ENCODE measurements around the gene RPH3AL.
"Not testable (repeated sequence)": the region's sequence is repeated elsewhere in the genome, so short reads cannot be mapped to it uniquely, and the experiment has no call there.

The RPH3AL gene

DNA sequence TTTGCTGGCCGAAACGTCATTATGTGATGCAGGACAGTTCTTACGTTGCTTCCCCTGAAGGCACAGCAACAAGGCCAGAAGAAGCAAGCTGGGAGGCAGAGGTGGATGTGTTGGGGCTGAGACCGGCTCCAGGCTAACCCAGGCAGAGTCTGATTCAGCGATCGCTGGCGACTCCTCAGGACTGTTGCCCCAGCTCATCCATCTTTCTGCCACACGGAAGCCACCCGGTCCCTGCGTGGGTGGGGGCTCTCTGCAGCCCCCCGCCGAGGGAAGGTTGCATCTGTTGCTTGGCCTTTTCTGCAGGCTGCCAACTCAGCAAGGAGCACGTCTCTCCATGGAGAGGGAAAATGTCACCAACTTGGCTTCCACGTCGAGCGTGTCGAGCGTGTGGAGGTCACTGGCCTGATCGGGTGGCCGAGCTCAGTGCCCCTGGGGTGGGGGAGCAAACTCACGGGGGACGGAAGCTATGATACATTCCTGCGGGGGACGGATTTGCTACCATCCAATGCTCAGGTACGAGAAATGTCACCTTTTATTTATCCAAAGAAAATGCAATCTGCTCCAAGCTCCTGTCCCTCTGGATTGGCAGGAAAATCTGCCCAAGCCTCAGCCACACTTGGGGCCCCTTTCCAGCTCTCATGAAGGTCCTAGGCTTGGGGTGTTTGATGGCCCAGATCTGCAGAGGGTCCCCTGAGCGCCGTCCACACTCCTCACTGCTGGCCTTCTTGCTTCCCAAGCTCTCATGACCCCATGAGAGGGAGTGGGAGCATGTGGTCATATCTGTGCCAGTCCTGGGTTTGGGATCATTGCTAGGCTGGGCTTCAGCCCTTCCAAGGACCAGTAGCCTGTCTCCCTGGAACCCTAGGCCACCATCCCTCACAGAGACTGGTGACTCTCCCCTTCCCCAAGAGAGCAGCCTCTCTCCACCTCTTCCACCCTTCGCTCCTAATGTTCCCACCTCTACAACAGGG lies 69.4 kb downstream of the RPH3AL start:
- no peak for DNase-seq (ENCODE audit: low read depth in 1 of 2, low spot score in 1 of 2)

GRCh38 chr17:282000-282911 lies 70.4 kb downstream of the RPH3AL start:
- no peak for DNase-seq (ENCODE audit: low read depth in 1 of 2, low spot score in 1 of 2)

DNA sequence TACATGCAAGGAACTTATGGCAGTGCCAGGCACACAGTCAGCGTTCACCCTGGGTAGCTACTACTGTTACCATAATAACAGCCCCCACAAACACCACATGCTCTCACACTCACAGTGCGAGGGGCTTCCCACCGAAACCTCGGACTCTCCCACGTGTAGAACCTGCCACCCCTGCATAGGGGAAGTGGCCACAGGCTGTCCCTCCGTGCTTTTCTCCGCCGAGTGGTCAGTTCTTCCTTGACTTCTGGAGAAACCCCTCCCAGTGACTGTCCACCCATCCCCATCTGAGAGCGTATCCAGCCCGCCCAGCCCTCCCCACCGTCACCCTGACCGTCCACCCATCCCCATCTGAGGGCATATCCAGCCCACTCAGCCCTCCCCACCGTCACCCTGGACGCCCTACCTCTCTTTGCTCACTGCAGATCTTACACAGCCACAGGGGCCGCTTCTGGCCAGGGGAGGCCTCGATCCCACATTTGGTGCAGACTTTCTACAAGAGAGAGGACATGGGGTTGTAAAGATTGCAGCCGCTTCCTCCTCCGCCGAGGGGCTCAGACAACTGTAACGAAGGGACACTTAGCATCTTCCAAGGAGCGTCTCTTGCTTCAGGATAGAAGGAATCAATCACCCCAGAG lies 71.1 kb downstream of the RPH3AL start:
- DNase-seq (ENCODE audit: low read depth in 1 of 2, low spot score in 1 of 2): no peak

GRCh38 chr17:280901-281300 lies 71.7 kb downstream of the RPH3AL start:
- DNase-seq (ENCODE audit: low read depth in 1 of 2, low spot score in 1 of 2): no peak

DNA sequence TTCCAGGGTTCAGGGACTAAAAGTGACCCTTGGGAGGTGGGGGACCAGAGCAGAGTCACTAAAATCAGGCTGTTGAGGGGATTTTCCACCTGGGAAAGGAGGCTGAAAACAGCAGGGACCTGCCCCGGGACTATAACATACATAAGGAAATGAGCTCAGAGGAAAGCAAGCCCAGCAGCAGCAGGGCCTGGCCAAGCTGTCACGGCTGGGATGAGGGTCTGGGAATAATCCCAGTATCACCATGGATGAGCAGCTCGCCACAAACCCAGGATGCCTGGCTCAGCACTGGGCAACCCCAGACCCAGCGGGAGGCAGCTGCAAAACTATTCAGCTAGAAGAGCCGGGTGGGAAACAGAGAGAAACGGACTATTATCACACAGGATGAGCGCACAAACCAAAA lies 72.4 kb downstream of the RPH3AL start:
- DNase-seq (ENCODE audit: low read depth in 1 of 2, low spot score in 1 of 2): no peak

DNA sequence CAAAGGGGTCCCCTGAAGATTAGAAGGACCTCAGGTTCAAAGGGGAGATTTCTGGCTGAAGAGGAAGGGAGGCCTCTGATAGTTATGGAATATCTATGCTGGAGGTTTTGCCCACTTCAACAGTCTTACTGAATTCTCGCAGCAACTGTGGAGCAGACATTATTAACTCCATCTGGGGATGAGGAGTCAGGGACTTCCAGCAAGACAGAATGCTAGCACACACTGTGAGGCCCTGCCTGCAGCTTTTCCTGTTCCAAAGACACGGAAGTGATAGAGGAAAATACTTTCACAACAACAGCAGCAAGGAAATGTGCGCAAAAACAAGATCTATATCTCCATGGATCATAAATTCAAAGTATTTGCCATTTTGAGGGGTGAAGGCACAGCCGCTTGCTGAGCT lies 72.8 kb downstream of the RPH3AL start:
- no peak for DNase-seq (ENCODE audit: low read depth in 1 of 2, low spot score in 1 of 2)

DNA sequence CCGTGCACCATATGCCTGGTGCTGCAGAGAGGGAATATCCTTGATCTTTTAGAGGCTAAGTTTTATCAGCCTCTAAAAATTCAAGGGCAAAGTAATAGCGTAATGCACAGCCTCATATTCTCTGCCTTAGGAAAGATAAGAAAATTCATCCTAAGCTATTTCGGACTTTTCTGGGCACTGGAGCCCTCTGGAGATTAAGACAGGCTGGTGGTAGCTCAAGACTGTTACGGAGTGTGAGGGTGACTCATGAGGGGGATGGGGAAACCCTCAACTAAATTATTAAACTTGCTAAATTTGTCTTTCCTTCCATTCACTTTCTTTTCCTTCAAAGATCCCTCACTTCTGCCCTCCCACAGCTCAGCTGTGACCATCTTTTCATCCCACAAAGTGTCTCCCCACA lies 73.3 kb downstream of the RPH3AL start:
- no peak for DNase-seq (ENCODE audit: low read depth in 1 of 2, low spot score in 1 of 2)

- no peak for DNase-seq (ENCODE audit: low read depth in 1 of 2, low spot score in 1 of 2)
Observed at GRCh38 chr17:278676-279059, 73.9 kb downstream of the RPH3AL start.

DNA sequence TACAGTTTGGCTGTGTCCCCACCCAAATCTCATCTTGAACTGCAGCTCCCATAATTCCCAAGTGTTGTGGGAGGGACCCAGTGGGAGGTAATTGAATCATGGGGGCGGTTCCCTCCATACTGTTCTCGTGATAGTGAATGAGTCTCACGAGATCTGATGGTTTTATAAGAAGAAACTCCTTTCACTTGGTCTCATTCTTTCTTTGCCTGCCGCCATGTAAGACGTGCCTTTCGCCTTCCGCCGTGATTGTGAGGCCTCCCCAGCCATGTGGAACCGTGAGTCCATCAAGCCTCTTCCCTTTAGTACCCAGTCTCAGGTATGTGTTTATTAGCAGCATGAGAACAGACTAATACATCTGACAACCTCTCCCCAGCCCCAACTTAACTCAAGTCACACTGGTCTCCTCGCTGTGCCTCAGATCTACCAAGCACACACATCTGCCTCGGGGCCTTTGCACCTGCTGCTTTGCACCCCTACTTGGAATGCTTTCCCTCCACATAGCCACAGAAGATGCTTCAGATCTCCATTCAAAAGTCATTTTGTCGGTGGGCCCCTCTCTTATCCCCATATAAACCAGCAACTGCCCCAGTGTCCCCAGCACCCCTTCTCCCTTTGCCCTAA lies 74.4 kb downstream of the RPH3AL start:
- no peak for DNase-seq (ENCODE audit: low read depth in 1 of 2, low spot score in 1 of 2)

GRCh38 chr17:274902-275301 lies 77.7 kb downstream of the RPH3AL start:
- no peak for DNase-seq (ENCODE audit: low read depth in 1 of 2, low spot score in 1 of 2)

- DNase-seq (ENCODE audit: low read depth in 1 of 2, low spot score in 1 of 2): no peak
Observed at GRCh38 chr17:273981-274832, 78.4 kb downstream of the RPH3AL start.

DNA sequence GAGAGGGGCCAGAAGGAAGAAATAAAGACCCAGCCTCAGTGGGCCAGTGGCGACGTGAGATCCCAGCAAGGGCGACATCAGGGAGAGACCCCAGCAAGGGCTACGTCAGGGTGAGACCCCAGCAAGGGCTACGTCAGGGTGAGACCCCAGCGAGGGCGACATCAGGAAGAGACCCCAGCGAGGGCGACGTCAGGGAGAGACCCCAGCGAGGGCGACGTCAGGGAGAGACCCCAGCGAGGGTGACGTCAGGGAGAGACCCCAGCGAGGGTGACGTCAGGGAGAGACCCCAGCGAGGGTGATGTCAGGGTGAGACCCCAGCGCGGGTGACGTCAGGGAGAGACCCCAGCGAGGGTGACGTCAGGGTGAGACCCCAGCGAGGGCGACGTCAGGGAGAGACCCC lies 79.8 kb downstream of the RPH3AL start:
- DNase-seq (ENCODE audit: low read depth in 1 of 2, low spot score in 1 of 2): not testable (repeated sequence)

DNA sequence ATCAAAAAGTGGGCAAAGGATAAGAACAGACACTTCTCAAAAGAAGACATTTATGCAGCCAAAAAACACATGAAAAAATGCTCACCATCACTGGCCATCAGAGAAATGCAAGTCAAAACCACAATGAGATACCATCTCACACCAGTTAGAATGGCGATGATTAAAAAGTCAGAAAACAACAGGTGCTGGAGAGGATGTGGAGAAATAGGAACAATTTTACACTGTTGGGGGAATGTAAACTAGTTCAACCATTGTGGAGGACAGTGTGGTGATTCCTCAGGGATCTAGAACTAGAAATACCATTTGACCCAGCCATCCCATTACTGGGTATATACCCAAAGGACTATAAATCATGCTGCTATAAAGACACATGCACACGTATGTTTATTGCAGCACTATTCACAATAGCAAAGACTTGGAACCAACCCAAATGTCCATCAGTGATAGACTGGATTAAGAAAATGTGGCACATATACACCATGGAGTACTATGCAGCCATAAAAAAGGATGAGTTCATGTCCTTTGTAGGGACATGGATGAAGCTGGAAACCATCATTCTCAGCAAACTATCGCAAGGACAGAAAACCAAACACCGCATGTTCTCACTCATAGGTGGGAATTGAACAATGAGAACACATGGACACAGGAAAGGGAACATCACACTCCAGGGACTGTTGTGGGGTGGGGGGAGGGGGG lies 80.5 kb downstream of the RPH3AL start:
- DNase-seq (ENCODE audit: low read depth in 1 of 2, low spot score in 1 of 2): not testable (repeated sequence)

DNA sequence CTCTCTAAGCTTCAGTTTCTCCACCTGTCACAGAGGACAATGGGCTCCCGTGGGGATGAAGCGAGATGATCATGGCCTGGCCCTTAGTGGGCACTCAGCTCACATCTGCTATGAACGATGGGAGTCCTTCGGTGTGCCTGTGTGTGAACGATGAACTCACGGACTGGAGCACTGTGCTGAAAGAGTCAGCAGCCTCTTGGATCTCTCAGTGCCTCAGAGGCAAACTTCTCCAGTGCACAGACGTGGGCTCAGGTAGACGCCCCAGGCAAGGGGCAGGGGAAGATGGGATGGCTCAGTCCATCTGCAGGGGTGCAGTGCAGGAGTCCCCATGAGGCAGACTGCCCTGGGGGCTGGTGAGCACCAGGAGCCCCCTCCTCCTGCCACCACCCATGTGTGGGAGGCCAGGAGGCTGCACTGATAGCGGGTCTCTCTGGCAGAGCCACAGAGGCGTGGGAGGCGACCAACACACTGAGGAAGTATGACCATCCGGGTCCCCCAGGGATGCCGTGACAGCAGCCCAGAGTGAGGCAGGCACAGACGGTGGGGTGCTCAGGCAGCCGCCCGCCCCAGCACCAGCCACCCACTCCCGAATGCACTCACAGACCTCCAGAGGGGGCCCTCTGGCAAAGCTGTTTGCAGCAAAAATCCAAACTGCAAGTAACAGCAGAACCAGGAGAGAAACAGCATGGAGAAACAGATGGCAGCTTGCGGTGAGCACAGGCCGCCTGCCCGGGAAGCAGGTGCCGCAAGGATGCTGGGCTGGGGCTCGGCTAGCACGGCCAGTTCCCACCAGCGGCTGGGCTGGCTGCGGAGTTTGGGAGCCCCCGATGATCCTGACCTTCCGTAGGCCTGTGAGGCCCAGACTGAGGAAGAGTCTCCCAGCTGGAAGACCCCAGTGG lies 82.7 kb downstream of the RPH3AL start:
- no peak for DNase-seq (ENCODE audit: low read depth in 1 of 2, low spot score in 1 of 2)

DNA sequence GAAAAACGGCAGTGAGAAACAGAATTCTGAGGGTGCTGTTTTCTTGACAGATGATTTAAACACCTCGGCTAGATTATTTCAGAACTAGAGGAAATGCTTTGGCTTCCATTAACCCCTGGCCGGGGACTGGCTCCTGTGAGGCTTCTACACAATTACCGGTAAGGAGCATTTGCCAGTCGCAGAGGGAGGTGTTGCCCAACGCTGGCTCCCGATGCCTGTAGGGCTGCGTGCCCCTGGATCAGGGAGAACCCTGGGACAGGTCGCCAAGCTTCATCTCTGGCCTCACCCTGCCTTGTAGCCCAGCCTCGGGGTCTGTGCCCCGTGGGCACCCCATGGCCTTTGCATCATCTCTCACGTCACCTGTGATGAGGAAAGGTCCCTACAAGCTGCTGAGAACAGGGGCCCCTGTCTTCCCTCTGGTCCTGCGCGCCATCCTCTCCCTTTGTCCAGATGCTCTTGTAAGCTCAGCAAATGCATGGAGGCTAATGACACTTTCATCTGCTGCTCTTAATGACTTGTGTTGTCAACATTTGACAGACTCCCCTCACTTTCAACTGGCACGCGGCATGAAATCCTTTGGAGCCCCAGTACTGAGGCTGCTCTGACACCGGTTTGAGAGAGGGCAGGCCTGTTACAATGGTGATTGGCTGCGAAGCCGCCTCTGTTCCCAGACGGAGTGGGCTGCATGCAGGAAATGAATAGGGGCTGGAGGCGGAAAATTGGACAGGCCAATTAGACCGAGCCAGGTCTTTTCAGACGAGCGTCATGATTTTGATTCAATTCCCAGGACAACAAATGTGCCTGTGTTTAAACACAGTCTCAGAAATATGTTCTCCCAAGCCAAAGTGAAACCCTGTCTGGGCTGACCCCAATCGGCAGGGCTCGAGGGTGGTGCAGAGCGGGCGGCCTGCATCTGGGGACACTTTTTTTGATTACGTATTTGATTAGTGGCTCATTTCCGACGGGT lies 85.6 kb downstream of the RPH3AL start:
- DNase-seq (ENCODE audit: low read depth in 1 of 2, low spot score in 1 of 2): no peak

GRCh38 chr17:266219-266618 lies 86.4 kb downstream of the RPH3AL start:
- no peak for DNase-seq (ENCODE audit: low read depth in 1 of 2, low spot score in 1 of 2)

DNA sequence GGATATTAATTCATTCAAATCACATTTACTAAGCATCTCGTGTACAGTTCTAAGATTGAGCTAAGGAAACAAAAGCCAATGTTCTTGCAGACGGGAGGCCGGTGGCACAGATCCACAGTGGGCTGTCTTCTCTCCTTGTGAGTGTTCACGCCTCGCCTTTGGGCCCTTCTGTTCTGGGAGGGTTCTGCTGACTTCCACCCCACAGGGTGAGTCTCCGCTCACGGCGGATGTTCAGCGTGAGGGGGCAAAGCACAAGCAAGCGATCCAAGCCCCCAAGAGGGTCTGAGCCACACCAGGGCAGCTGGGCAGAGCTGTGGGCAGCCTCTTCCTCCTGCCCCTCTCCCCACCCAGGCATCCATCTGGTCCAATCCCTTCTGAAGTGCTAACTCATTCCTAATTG lies 86.9 kb downstream of the RPH3AL start:
- DNase-seq (ENCODE audit: low read depth in 1 of 2, low spot score in 1 of 2): no peak
